K562 (cell line): ENCODE results near the gene ARHGEF10L. TPM values are rescaled to one million over a fixed set of nuclear protein-coding genes. Genes with fewer than 3 reads are reported as not detected.

ENCODE experiments used
- ATAC-seq: fragments of 200-7000 bp; cut with Tn5 transposase; 3 replicates; pipeline ENCODE4 v1.9.1; 2020; ENCODE audit warnings: moderate library complexity
- BruUV-seq: library from RNA; stranded (reverse); fragments of 400-500 nt; replicated peaks from 2 replicates; lab custom pipeline; 2021; lab: Mats Ljungman, UMichigan
- CTCF ChIA-PET: fragments of 300-600 bp; formaldehyde crosslinking; extraction: SDS; loops from one replicate; lab custom pipeline; 2021; ENCODE audit warnings: low intra/inter-chr PET ratio; lab: Yijun Ruan, JAX
- POLR2A ChIA-PET: fragments of 300-600, 350-650 bp; sonication (Branson Sonifier 250); formaldehyde crosslinking; extraction: SDS; loops from one replicate; lab custom pipeline; 2021; ENCODE audit warnings: antibody characterized with exemption, inconsistent platforms; lab: Yijun Ruan, JAX
- DNase-seq, 4 experiments: peaks; one replicate each; pipeline versions ENCODE4 v3.0.0 to v3.0.0-alpha.2; 2011 to 2018; ENCODE audit warnings: low spot score in 3 of 4, mixed read lengths in 3 of 4; ENCODE audit errors: extremely low read depth in 1 of 4
- FAIRE-seq: peaks from 2 replicates; lab custom pipeline; 2011; peaks lifted over from hg19 to GRCh38; lab: Jason Lieb, UNC
- H2AFZ ChIP-seq: 2 replicates; pipeline ENCODE4 v1.6.0; 2011; ENCODE audit warnings: low read depth, low read length, control low read depth, inconsistent platforms
- H3K27ac ChIP-seq: fragments of 200-600 bp; 3 replicates; pipeline ENCODE4 v1.8.0; 2011; ENCODE audit warnings: low read depth, mild to moderate bottlenecking, control low read depth, inconsistent platforms, low read length, moderate library complexity, mixed read lengths; ENCODE audit errors: extremely low read depth
- H3K27me3 ChIP-seq, 2 experiments: fragments of 300-600 bp in 1 of 2; 2 replicates in 1 of 2; 3 replicates in 1 of 2; pipeline versions ENCODE4 v1.6.0 to v1.8.0; 2011; ENCODE audit warnings: inconsistent platforms in 2 of 2, low read length in 2 of 2, mild to moderate bottlenecking in 1 of 2, mixed read lengths in 1 of 2, moderate library complexity in 1 of 2; ENCODE audit not compliant: control insufficient read depth in 2 of 2, insufficient read depth in 2 of 2
- H3K36me3 ChIP-seq: fragments of 300-600 bp; 3 replicates; pipeline ENCODE4 v1.8.0; 2011; ENCODE audit warnings: mild to moderate bottlenecking, low read length, inconsistent platforms; ENCODE audit not compliant: control insufficient read depth, insufficient read depth
- H3K4me1 ChIP-seq, 2 experiments: fragments of 200-600 bp in 1 of 2; replicated peaks in 1 of 2; 2 replicates in 1 of 2; 3 replicates in 1 of 2; pipeline versions ENCODE4 v1.5.1 to v1.8.0; 2011; ENCODE audit warnings: inconsistent platforms in 2 of 2, low read length in 2 of 2, mild to moderate bottlenecking in 1 of 2, mixed read lengths in 1 of 2, moderate library complexity in 1 of 2; ENCODE audit not compliant: control insufficient read depth in 2 of 2, insufficient read depth in 2 of 2
- H3K4me2 ChIP-seq: 2 replicates; pipeline ENCODE4 v1.6.1; 2011; ENCODE audit warnings: low read length, control low read depth, inconsistent platforms, mixed read lengths; ENCODE audit not compliant: insufficient read depth
- H3K4me3 ChIP-seq: fragments of 200-600 bp; sonication (generic), shearing (Covaris generic); 2 replicates; pipeline ENCODE4 v1.5.1; 2016; ENCODE audit warnings: control low read depth, inconsistent platforms
- H3K79me2 ChIP-seq: fragments of 200-600 bp; 3 replicates; pipeline ENCODE4 v1.8.0; 2011; ENCODE audit warnings: low read length, inconsistent platforms; ENCODE audit not compliant: control insufficient read depth, insufficient read depth
- H3K9ac ChIP-seq, 2 experiments: 2 replicates each; pipeline versions ENCODE4 v1.6.0 to v1.6.1; 2011; ENCODE audit warnings: low read depth in 2 of 2, low read length in 2 of 2, control low read depth in 1 of 2, inconsistent platforms in 1 of 2, mild to moderate bottlenecking in 1 of 2, mixed read lengths in 1 of 2; ENCODE audit not compliant: insufficient read depth in 1 of 2
- H3K9me1 ChIP-seq: one replicate; pipeline ENCODE4 v1.6.0; 2011; ENCODE audit warnings: inconsistent platforms, mild to moderate bottlenecking, low read length, moderate library complexity; ENCODE audit not compliant: control insufficient read depth, insufficient read depth
- H3K9me3 ChIP-seq: replicated peaks from 2 replicates; pipeline ENCODE4 v1.5.1; 2011; ENCODE audit warnings: low read depth, low read length, inconsistent platforms; ENCODE audit not compliant: control insufficient read depth, insufficient read depth
- H4K20me1 ChIP-seq: replicated peaks from 2 replicates; pipeline ENCODE4 v1.6.1; 2011; ENCODE audit warnings: low read length, inconsistent platforms, mixed read lengths; ENCODE audit not compliant: control insufficient read depth, insufficient read depth
- CBFB ChIP-seq: sonication (generic); formaldehyde crosslinking; IDR thresholded peaks from 2 replicates; pipeline ENCODE4 v1.4.0; 2020; ENCODE audit warnings: mild to moderate bottlenecking, missing genetic modification reagents
- DIDO1 ChIP-seq: fragments of 450-650 bp; IDR thresholded peaks from 2 replicates; pipeline ENCODE4 v1.6.1; 2016; ENCODE audit warnings: low read depth, missing biosample characterization, missing genetic modification characterization
- HNRNPK ChIP-seq: fragments of 200-400 bp; formaldehyde crosslinking; IDR thresholded peaks from one replicate; pipeline ENCODE4 v1.6.1; 2018; ENCODE audit warnings: mild to moderate bottlenecking, low read depth, low read length; ENCODE audit not compliant: poor library complexity, severe bottlenecking
- IFI16 ChIP-seq: fragments of 250-450 bp; sonication (Bioruptor Pico); IDR thresholded peaks from 2 replicates; pipeline ENCODE4 v2.1.2; 2022; ENCODE audit warnings: mild to moderate bottlenecking, inconsistent platforms
- NR3C1 ChIP-seq: sonication (generic); formaldehyde crosslinking; IDR thresholded peaks from 2 replicates; pipeline ENCODE4 v1.8.1; 2022; ENCODE audit warnings: missing genetic modification reagents
- POLR3A ChIP-seq: IDR thresholded peaks from 2 replicates; pipeline ENCODE4 v1.6.1; 2011; ENCODE audit warnings: borderline replicate concordance, mild to moderate bottlenecking, moderate library complexity; ENCODE audit not compliant: insufficient read length, insufficient read depth; ENCODE audit errors: extremely low read depth
- RAD21 ChIP-seq, 2 experiments: fragments of 250-450 bp in 1 of 2; fragments of 450-650 bp in 1 of 2; sonication (Bioruptor Pico) in 1 of 2; formaldehyde crosslinking in 1 of 2; IDR thresholded peaks in 1 of 2; conservative IDR thresholded peaks in 1 of 2; 2 replicates each; pipeline versions ENCODE4 v1.4.0 to v1.8.0; 2020 to 2022; ENCODE audit warnings: mild to moderate bottlenecking in 2 of 2, moderate library complexity in 1 of 2
- RCOR1 ChIP-seq, 2 experiments: IDR thresholded peaks; 2 replicates each; pipeline ENCODE4 v1.6.1; 2012; ENCODE audit warnings: low read depth in 2 of 2, low read length in 2 of 2, borderline replicate concordance in 1 of 2, improper control_type of control experiment in 1 of 2
- WGBS: fragments of 100-300 bp; shearing (Covaris generic); methylation state at CpG from one replicate; pipeline ENCODE4 v1.1.6; 2016; ENCODE audit warnings: low coverage, mixed read lengths; ENCODE audit not compliant: insufficient coverage; ENCODE audit errors: missing lambda C conversion rate; 5-methylcytosine and 5-hydroxymethylcytosine counted together
- in situ Hi-C: fragments of 300-500 bp; cut with MboI; formaldehyde crosslinking; loops from 4 replicates; pipeline ENCODE4 v1.15.0; 2018; ENCODE audit warnings: inconsistent platforms, mixed read lengths
- intact Hi-C: fragments of 100-400 bp; cut with micrococcal nuclease; formaldehyde crosslinking; loops from 2 replicates; pipeline ENCODE4 v1.14.2; 2022
- polyA plus RNA-seq, 8 experiments: library from polyadenylated mRNA; depleted of rRNA in 4 of 8; stranded (reverse) in 5 of 8; unstranded in 3 of 8; fragments of >200 nt; fragmentation: Nextera tagmentation in 2 of 8; fragmentation: Illumina TruSeq in 1 of 8; extraction: Ambion mirVana in 2 of 8; extraction: Trizol in 1 of 8; gene quantifications; 2 replicates each; pipeline versions ENCODE4 v1.2.1 to v1.2.3, GENCODE V29; 2011 to 2014; ENCODE audit warnings: inconsistent platforms in 1 of 8, missing spikeins in 1 of 8
- total RNA-seq, 7 experiments: library from RNA; depleted of rRNA in 6 of 7; stranded (reverse); fragments of >200 nt in 6 of 7; fragmentation: Illumina TruSeq in 2 of 7; extraction: Trizol in 2 of 7; gene quantifications; 2 replicates each; pipeline versions ENCODE4 v1.2.1 to v1.2.3, GENCODE V29; 2011 to 2021; ENCODE audit warnings: low replicate concordance in 1 of 7
- TF ChIP-seq, protein P1 (sequence below): fragments of 200-600 bp; sonication (generic); IDR thresholded peaks from one replicate; pipeline ENCODE4 v1.6.1; 2012; ENCODE audit warnings: mild to moderate bottlenecking, low read depth, low read length, inconsistent platforms

ARHGEF10L gene
- total and polyA plus RNA-seq, 9 of the 15 experiments (the other 6 are each of a cell fraction or from before 2014, with no cell fraction given): 0.09 to 0.13 TPM; not detected in 7

DNA sequence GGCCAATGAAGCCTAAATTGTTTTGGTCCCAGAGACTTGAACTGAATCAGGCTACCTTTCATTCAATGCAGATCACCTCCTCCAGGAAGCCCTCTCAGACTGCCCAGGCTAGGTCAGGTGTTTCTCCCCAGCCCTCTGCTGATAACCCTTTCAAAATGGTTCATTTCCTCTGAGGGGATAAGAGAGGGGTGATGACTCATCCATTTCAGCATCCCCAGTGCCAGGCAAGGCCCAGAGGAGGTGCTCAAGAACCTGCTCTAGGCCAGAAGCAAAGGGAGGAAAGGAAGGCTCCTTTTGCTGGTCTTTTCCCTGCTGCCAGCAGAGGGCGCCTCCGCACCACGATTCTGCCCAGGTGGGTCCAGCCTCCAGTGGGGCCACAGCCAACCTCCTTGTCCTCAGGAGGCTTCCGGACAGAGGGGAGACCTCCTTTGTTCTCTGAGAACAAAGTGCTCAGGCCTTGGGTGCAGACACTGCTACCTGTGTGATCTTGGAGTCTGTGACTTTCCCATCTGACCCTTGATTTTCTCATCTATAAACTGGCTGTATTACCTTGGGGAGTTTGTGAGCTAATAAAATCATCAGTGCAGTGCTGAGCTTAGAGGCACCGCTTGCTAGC, 45.3 kb upstream of the ARHGEF10L start:
- Histone ChIP-seq H3K27me3 (peaks cover 7 to 9% of the 10 kb centered on the region in 2 experiments; a peak in 4 of 5 replicates), H3K9ac (no peak overlapping the region), H3K4me1 (peaks cover 0 to 3% of the 10 kb centered on the region in 2 experiments; a peak in 3 of 5 replicates), H3K4me3 (no peak overlapping the region), H3K4me2 (no peak overlapping the region), H3K79me2 (no peaks in the 10 kb centered on the region), H3K27ac (no peak overlapping the region), H4K20me1 (0 out of 2 replicates have a peak, but pooled peaks cover 6% of the 10 kb centered on the region), H2AFZ (no peak overlapping the region), H3K9me3 (no peaks in the 10 kb centered on the region), H3K36me3 (no peaks in the 10 kb centered on the region), H3K9me1 (no peaks in the 10 kb centered on the region)
- peak; percentile 91 for FAIRE-seq
- peak; percentile 87 to 92 (median 90) for DNase-seq
- 0% methylated on average over 5 of the region's 5 CpGs for WGBS
- intact Hi-C loops (loop anchor here (1.0 to 10.0 kb wide), 2 partner anchors 112 to 251 kb away; no protein-coding TSS in a partner anchor), in situ Hi-C loops (no loop called here)
- ChIA-PET CTCF (interaction anchor here (0.7 to 1.5 kb wide), 5 partner anchors 75 to 115 kb away, joined by 3 to 13 read pairs (median 4); no protein-coding TSS in a partner anchor), POLR2A (interaction anchor here (0.8 to 1.2 kb wide), 4 partner anchors 27 to 327 kb away, joined by 3 to 5 read pairs (median 3); no protein-coding TSS in a partner anchor)
- ATAC-seq: peak; percentile 96
- no TSS peak for BruUV-seq
- no peak for TF ChIP-seq NR3C1
- TF ChIP-seq RCOR1 (IDR thresholded peaks at IDR 0.05; ENCODE audit: borderline replicate concordance in 1 of 2, low read depth in 2 of 2, low read length in 2 of 2): peak; percentile 39 to 96; a peak in 3 of 4 replicates
- no peak for TF ChIP-seq HNRNPK
- no peak for TF ChIP-seq DIDO1 (tag)
- TF ChIP-seq IFI16 (CRISPR knock-in tag): no peak
- TF ChIP-seq POLR3A: no peak
- TF ChIP-seq, protein P1, sequence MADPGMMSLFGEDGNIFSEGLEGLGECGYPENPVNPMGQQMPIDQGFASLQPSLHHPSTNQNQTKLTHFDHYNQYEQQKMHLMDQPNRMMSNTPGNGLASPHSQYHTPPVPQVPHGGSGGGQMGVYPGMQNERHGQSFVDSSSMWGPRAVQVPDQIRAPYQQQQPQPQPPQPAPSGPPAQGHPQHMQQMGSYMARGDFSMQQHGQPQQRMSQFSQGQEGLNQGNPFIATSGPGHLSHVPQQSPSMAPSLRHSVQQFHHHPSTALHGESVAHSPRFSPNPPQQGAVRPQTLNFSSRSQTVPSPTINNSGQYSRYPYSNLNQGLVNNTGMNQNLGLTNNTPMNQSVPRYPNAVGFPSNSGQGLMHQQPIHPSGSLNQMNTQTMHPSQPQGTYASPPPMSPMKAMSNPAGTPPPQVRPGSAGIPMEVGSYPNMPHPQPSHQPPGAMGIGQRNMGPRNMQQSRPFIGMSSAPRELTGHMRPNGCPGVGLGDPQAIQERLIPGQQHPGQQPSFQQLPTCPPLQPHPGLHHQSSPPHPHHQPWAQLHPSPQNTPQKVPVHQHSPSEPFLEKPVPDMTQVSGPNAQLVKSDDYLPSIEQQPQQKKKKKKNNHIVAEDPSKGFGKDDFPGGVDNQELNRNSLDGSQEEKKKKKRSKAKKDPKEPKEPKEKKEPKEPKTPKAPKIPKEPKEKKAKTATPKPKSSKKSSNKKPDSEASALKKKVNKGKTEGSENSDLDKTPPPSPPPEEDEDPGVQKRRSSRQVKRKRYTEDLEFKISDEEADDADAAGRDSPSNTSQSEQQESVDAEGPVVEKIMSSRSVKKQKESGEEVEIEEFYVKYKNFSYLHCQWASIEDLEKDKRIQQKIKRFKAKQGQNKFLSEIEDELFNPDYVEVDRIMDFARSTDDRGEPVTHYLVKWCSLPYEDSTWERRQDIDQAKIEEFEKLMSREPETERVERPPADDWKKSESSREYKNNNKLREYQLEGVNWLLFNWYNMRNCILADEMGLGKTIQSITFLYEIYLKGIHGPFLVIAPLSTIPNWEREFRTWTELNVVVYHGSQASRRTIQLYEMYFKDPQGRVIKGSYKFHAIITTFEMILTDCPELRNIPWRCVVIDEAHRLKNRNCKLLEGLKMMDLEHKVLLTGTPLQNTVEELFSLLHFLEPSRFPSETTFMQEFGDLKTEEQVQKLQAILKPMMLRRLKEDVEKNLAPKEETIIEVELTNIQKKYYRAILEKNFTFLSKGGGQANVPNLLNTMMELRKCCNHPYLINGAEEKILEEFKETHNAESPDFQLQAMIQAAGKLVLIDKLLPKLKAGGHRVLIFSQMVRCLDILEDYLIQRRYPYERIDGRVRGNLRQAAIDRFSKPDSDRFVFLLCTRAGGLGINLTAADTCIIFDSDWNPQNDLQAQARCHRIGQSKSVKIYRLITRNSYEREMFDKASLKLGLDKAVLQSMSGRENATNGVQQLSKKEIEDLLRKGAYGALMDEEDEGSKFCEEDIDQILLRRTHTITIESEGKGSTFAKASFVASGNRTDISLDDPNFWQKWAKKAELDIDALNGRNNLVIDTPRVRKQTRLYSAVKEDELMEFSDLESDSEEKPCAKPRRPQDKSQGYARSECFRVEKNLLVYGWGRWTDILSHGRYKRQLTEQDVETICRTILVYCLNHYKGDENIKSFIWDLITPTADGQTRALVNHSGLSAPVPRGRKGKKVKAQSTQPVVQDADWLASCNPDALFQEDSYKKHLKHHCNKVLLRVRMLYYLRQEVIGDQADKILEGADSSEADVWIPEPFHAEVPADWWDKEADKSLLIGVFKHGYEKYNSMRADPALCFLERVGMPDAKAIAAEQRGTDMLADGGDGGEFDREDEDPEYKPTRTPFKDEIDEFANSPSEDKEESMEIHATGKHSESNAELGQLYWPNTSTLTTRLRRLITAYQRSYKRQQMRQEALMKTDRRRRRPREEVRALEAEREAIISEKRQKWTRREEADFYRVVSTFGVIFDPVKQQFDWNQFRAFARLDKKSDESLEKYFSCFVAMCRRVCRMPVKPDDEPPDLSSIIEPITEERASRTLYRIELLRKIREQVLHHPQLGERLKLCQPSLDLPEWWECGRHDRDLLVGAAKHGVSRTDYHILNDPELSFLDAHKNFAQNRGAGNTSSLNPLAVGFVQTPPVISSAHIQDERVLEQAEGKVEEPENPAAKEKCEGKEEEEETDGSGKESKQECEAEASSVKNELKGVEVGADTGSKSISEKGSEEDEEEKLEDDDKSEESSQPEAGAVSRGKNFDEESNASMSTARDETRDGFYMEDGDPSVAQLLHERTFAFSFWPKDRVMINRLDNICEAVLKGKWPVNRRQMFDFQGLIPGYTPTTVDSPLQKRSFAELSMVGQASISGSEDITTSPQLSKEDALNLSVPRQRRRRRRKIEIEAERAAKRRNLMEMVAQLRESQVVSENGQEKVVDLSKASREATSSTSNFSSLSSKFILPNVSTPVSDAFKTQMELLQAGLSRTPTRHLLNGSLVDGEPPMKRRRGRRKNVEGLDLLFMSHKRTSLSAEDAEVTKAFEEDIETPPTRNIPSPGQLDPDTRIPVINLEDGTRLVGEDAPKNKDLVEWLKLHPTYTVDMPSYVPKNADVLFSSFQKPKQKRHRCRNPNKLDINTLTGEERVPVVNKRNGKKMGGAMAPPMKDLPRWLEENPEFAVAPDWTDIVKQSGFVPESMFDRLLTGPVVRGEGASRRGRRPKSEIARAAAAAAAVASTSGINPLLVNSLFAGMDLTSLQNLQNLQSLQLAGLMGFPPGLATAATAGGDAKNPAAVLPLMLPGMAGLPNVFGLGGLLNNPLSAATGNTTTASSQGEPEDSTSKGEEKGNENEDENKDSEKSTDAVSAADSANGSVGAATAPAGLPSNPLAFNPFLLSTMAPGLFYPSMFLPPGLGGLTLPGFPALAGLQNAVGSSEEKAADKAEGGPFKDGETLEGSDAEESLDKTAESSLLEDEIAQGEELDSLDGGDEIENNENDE: no peak
- 0 out of 2 replicates have a peak, but pooled peaks have one; percentile 41 for TF ChIP-seq CBFB (CRISPR knock-in tag)
- peak; percentile 59 to 96 for TF ChIP-seq RAD21 (CRISPR knock-in tag; conservative IDR thresholded peaks at IDR 0.05 in 1 of 2, IDR thresholded peaks at IDR 0.05 in 1 of 2)
